Skin epidermis (tissue), 12 donors: ENCODE data around the gene C20orf204.
"Not testable (repeated sequence)": the region's sequence is repeated elsewhere in the genome, so short reads cannot be mapped to it uniquely, and the experiment has no call there.

Experiments
- H3K27ac ChIP-seq, 21 experiments: fragments of 200-600 bp; sonication (generic) in 11 of 21; one replicate each; pipeline ENCODE4 v1.5.0; 2020; ENCODE audit warnings: mild to moderate bottlenecking in 3 of 21, inconsistent platforms in 2 of 21, moderate library complexity in 2 of 21
- H3K4me3 ChIP-seq, 7 experiments: fragments of 200-600 bp; sonication (generic) in 2 of 7; one replicate each; pipeline ENCODE4 v1.5.0; 2020; ENCODE audit warnings: inconsistent platforms in 2 of 7, mild to moderate bottlenecking in 2 of 7, moderate library complexity in 1 of 7

C20orf204 gene

GRCh38 chr20:64077094-64077493 is 41.1 kb downstream of the C20orf204 start:
- H3K27ac ChIP-seq: peak overlapping the region in 19 of 21 experiments; percentile 5 to 94 (median 84)
- H3K4me3 ChIP-seq: peak overlapping the region; percentile 62 to 88 (median 74)

- H3K4me3 ChIP-seq: peak overlapping the region; percentile 62 to 88 (median 74)
- peak overlapping the region in 18 of 21 experiments; percentile 5 to 94 (median 84) for H3K27ac ChIP-seq
Measured at GRCh38 chr20:64077541-64077875, 41.5 kb downstream of the C20orf204 start.

- Histone ChIP-seq H3K27ac (peak overlapping the region in 20 of 21 experiments; percentile 21 to 94 (median 84)), H3K4me3 (peak overlapping the region; percentile 62 to 88 (median 74))
Measured at GRCh38 chr20:64077876-64078551, 42.0 kb downstream of the C20orf204 start.

- peak overlapping the region; percentile 62 to 88 (median 74) for H3K4me3 ChIP-seq
- H3K27ac ChIP-seq: peak overlapping the region; percentile 40 to 94 (median 84)
Measured at GRCh38 chr20:64078934-64079272, 42.9 kb downstream of the C20orf204 start.

GRCh38 chr20:64079273-64080012 is 43.5 kb downstream of the C20orf204 start, which contains the start of gene RGS19:
RGS19 (minus strand) TSS chr20:64079518; CDS start chr20:64076886, 2,632 bp downstream.
- Histone ChIP-seq H3K4me3 (peak within 1 kb of the TSS; percentile 62 to 88 (median 74)), H3K27ac (peak within 1 kb of the TSS; percentile 40 to 94 (median 84))

GRCh38 chr20:64080013-64080812 is 44.2 kb downstream of the C20orf204 start, which contains the start of gene OPRL1:
OPRL1 (plus strand) TSS chr20:64080082; CDS start chr20:64092721, 12,639 bp downstream.
- H3K4me3 ChIP-seq: peak within 1 kb of the TSS; percentile 62 to 88 (median 74)
- peak within 1 kb of the TSS; percentile 40 to 94 (median 84) for H3K27ac ChIP-seq

- Histone ChIP-seq H3K27ac (peak overlapping the region in 10 of 21 experiments; percentile 52 to 94 (median 77)), H3K4me3 (peak overlapping the region in 6 of 7 experiments; percentile 0 to 83 (median 64))
Measured at GRCh38 chr20:64080813-64081623, 45.0 kb downstream of the C20orf204 start.

GRCh38 chr20:64081624-64081964 is 45.6 kb downstream of the C20orf204 start:
- Histone ChIP-seq H3K4me3 (peak overlapping the region in 1 of 7 experiments; percentile 0), H3K27ac (no peak overlapping the region)

GRCh38 chr20:64082126-64082731 is 46.2 kb downstream of the C20orf204 start:
- H3K27ac ChIP-seq: peak overlapping the region in 1 of 21 experiments; percentile 20
- no peak overlapping the region for H3K4me3 ChIP-seq

- peak overlapping the region in 1 of 21 experiments; percentile 10 for H3K27ac ChIP-seq
- H3K4me3 ChIP-seq: peak overlapping the region in 6 of 7 experiments; percentile 38 to 59 (median 48)
Measured at GRCh38 chr20:64082820-64083377, 46.9 kb downstream of the C20orf204 start.

- Histone ChIP-seq H3K4me3 (peak overlapping the region; percentile 23 to 59 (median 43)), H3K27ac (peak overlapping the region in 1 of 21 experiments; percentile 27)
Measured at GRCh38 chr20:64083378-64083803, 47.4 kb downstream of the C20orf204 start.

GRCh38 chr20:64083804-64084684 is 48.1 kb downstream of the C20orf204 start, which contains the start of gene LKAAEAR1:
LKAAEAR1 (minus strand) TSS chr20:64084398; CDS start chr20:64084219, 179 bp downstream.
- H3K27ac ChIP-seq: peak within 1 kb of the TSS in 2 of 21 experiments; percentile 11 to 27

GRCh38 chr20:64084685-64085152 is 48.7 kb downstream of the C20orf204 start:
- Histone ChIP-seq H3K27ac (no peak overlapping the region), H3K4me3 (no peak overlapping the region)

More at GRCh38 chr20:64083804-64084684, 48.1 kb downstream of the C20orf204 start, which contains the start of gene LKAAEAR1:
- peak within 1 kb of the TSS; percentile 23 to 59 (median 43) for H3K4me3 ChIP-seq

GRCh38 chr20:64086801-64087200 is 50.8 kb downstream of the C20orf204 start:
- no peak overlapping the region for H3K4me3 ChIP-seq
- no peak overlapping the region for H3K27ac ChIP-seq

GRCh38 chr20:64087226-64087825 is 51.3 kb downstream of the C20orf204 start:
- H3K4me3 ChIP-seq: not testable (repeated sequence)

GRCh38 chr20:64088586-64088985 is 52.6 kb downstream of the C20orf204 start:
- not testable (repeated sequence) for H3K27ac ChIP-seq, H3K4me3 ChIP-seq

More at GRCh38 chr20:64087226-64087825, 51.3 kb downstream of the C20orf204 start:
- not testable (repeated sequence) for H3K27ac ChIP-seq
